Measurements from ENCODE around the gene RECQL5. TPM values are rescaled to one million over a fixed set of nuclear protein-coding genes. Genes with fewer than 3 reads are reported as not detected.

RECQL5 gene
- polyA plus RNA-seq, 1 of the 3 experiments (the other 2 are of a cell fraction), result 25.3 TPM

- H3K36me3 ChIP-seq (replicated peaks in 1 of 2; ENCODE audit: control insufficient read depth in 1 of 2, insufficient read depth in 2 of 2, low read length in 1 of 2), result peaks cover 56 to 86% of the 10 kb centered on the region in 2 experiments
- no peak for DNase-seq
Observed at GRCh38 chr17:75703591-75703990, 36.6 kb upstream of the RECQL5 start.

GRCh38 chr17:75703191-75703590 lies 36.2 kb upstream of the RECQL5 start:
- no peak for DNase-seq
- CTCF ChIA-PET, result interaction anchor here (0.6 to 1.5 kb wide), 8 partner anchors 10 to 50 kb away, joined by 3 to 13 read pairs (median 3); no protein-coding TSS in a partner anchor
- Histone ChIP-seq H3K4me2 (no peak overlapping the region), H3K9me2 (no peaks in the 10 kb centered on the region), H4K20me1 (ENCODE audit: insufficient read depth) (peaks cover 3% of the 10 kb centered on the region; the same call in 1 of the 2 replicates), H3K27ac (ENCODE audit: low read depth in 2 of 2, low read length in 1 of 2) (no peak overlapping the region), H3K9ac (no peak overlapping the region), H3K4me3 (ENCODE audit: low read depth in 2 of 2, low read length in 1 of 2) (no peak overlapping the region), H2AFZ (ENCODE audit: low read depth) (no peak overlapping the region), H3F3A (replicated peaks; ENCODE audit: insufficient read depth) (peaks cover 29% of the 10 kb centered on the region), H3K9me3 (no peaks in the 10 kb centered on the region), H3K4me1 (ENCODE audit: control insufficient read depth in 1 of 2, insufficient read depth in 2 of 2, low read depth in 1 of 2, low read length in 1 of 2) (peaks cover 14 to 33% of the 10 kb centered on the region in 2 experiments; a peak in 3 of 4 replicates), H3K79me2 (ENCODE audit: insufficient read depth) (peaks cover 18% of the 10 kb centered on the region; the same call in 1 of the 2 replicates), H3K27me3 (ENCODE audit: insufficient read depth) (no peaks in the 10 kb centered on the region), H3K36me3 (replicated peaks in 1 of 2; ENCODE audit: control insufficient read depth in 1 of 2, insufficient read depth in 2 of 2, low read length in 1 of 2) (peaks cover 56 to 83% of the 10 kb centered on the region in 2 experiments)
- no peak for TF ChIP-seq MAX (IDR thresholded peaks at IDR 0.05; ENCODE audit: low read depth)
- TF ChIP-seq RXRA (IDR thresholded peaks at IDR 0.05; ENCODE audit: borderline replicate concordance, low read depth), result no peak
- no peak for TF ChIP-seq EZH2phosphoT487 (IDR thresholded peaks at IDR 0.05; ENCODE audit: borderline replicate concordance, low read depth)
- no peak for TF ChIP-seq PBX3 (IDR thresholded peaks at IDR 0.05)
- no peak for TF ChIP-seq RFX5 (IDR thresholded peaks at IDR 0.05; ENCODE audit: low read length)
- TF ChIP-seq EP300 (IDR thresholded peaks at IDR 0.05; ENCODE audit: borderline replicate concordance in 1 of 2, low read depth in 1 of 2, low read length in 1 of 2), result no peak
- TF ChIP-seq FOSL2 (IDR thresholded peaks at IDR 0.05; ENCODE audit: borderline replicate concordance, low read depth), result no peak
- POLR2A ChIA-PET, result no interaction called here
- WGBS (ENCODE audit: low lambda C conversion rate), result 92% methylated on average over 10 of the region's 12 CpGs

More at GRCh38 chr17:75703591-75703990, 36.6 kb upstream of the RECQL5 start:
- POLR2A ChIA-PET, result no interaction called here
- Histone ChIP-seq H3K27me3 (ENCODE audit: insufficient read depth) (no peaks in the 10 kb centered on the region), H3F3A (replicated peaks; ENCODE audit: insufficient read depth) (peaks cover 33% of the 10 kb centered on the region), H3K4me3 (ENCODE audit: low read depth in 2 of 2, low read length in 1 of 2) (no peak overlapping the region), H3K4me1 (ENCODE audit: control insufficient read depth in 1 of 2, insufficient read depth in 2 of 2, low read depth in 1 of 2, low read length in 1 of 2) (peaks cover 14 to 33% of the 10 kb centered on the region in 2 experiments; a peak in 3 of 4 replicates), H3K9me2 (no peaks in the 10 kb centered on the region), H4K20me1 (ENCODE audit: insufficient read depth) (peaks cover 3% of the 10 kb centered on the region; the same call in 1 of the 2 replicates), H3K79me2 (ENCODE audit: insufficient read depth) (peaks cover 17% of the 10 kb centered on the region; the same call in 1 of the 2 replicates), H3K9me3 (no peaks in the 10 kb centered on the region), H3K9ac (no peak overlapping the region), H3K27ac (ENCODE audit: low read depth in 2 of 2, low read length in 1 of 2) (no peak overlapping the region), H2AFZ (ENCODE audit: low read depth) (no peak overlapping the region), H3K4me2 (no peak overlapping the region)
- TF ChIP-seq MAX (IDR thresholded peaks at IDR 0.05; ENCODE audit: low read depth), result no peak
- no peak for TF ChIP-seq IRF3 (IDR thresholded peaks at IDR 0.05; ENCODE audit: low read depth, low read length)
- TF ChIP-seq RAD21 (IDR thresholded peaks at IDR 0.05; ENCODE audit: low read length), result no peak
- TF ChIP-seq JUND (IDR thresholded peaks at IDR 0.05), result no peak
- 77% methylated on average over 6 of the region's 9 CpGs for WGBS (ENCODE audit: low lambda C conversion rate)
- CTCF ChIA-PET, result interaction anchor here (0.6 to 5.2 kb wide), 9 partner anchors 11 to 50 kb away, joined by 3 to 25 read pairs (median 4); partner anchors contain the start of gene ITGB4
